Vagina (tissue), 2 donors: ENCODE data around the gene FEM1B.

Experiments used
- POLR2A ChIP-seq, 2 donors: fragments of 450-650 bp; IDR thresholded peaks; one replicate each; pipeline ENCODE4 v1.6.1; 2017; ENCODE audit warnings: antibody characterized with exemption in 2 of 2, mild to moderate bottlenecking in 2 of 2, moderate library complexity in 2 of 2
- POLR2AphosphoS5 ChIP-seq, 2 donors: sonication (generic); formaldehyde crosslinking; IDR thresholded peaks; one replicate each; pipeline ENCODE4 v1.9.0; 2017; ENCODE audit warnings: antibody characterized with exemption in 2 of 2, mild to moderate bottlenecking in 2 of 2, low read depth in 1 of 2; ENCODE audit not compliant: insufficient read depth in 1 of 2
- TF ChIP-seq, protein P1 (sequence below), 3 experiments: fragments of 450-650 bp in 2 of 3; fragments of 200-600 bp in 1 of 3; sonication (generic) in 1 of 3; IDR thresholded peaks; one replicate each; pipeline ENCODE4 v1.5.1; 2017 to 2019; ENCODE audit warnings: antibody characterized with exemption in 3 of 3, mild to moderate bottlenecking in 2 of 3, moderate library complexity in 2 of 3

DNA sequence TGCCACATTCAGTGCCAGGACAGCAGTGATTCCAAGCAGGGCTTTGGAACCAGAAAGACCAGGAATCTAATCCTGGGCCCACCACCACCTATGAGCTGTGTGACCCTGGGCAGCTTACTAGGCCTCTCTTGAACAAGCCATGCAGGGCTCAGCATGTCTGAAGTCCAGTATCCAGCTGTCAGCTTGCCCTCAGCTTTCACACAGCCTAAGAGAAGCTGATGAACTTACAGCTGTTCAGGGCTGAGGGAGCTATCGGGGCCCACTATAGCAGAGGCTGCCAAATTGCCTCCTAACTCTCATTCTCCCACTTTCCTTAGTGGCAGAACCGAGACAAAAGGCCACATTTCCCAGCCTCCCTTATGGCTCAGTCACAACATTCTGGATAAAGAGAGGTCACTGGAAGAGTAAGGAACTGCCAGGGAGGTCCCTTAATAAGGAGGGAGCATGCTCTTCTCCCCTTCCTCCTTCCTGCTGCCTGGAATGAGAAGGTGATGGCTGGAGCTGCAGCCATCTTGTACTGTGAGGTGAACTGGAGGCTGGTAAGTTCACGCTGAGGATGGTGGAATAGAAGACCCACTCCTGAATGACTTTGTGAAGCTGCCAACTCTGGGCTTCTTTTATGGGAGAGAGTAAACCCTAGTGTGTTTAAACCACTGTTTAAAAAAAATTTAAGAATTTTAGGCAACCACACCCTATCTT lies 34.5 kb downstream of the FEM1B start:
- TF ChIP-seq, protein P1, sequence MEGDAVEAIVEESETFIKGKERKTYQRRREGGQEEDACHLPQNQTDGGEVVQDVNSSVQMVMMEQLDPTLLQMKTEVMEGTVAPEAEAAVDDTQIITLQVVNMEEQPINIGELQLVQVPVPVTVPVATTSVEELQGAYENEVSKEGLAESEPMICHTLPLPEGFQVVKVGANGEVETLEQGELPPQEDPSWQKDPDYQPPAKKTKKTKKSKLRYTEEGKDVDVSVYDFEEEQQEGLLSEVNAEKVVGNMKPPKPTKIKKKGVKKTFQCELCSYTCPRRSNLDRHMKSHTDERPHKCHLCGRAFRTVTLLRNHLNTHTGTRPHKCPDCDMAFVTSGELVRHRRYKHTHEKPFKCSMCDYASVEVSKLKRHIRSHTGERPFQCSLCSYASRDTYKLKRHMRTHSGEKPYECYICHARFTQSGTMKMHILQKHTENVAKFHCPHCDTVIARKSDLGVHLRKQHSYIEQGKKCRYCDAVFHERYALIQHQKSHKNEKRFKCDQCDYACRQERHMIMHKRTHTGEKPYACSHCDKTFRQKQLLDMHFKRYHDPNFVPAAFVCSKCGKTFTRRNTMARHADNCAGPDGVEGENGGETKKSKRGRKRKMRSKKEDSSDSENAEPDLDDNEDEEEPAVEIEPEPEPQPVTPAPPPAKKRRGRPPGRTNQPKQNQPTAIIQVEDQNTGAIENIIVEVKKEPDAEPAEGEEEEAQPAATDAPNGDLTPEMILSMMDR (IDR thresholded peaks at IDR 0.05) = no peak
- TF ChIP-seq POLR2AphosphoS5 (IDR thresholded peaks at IDR 0.05; ENCODE audit: insufficient read depth in 1 of 2, low read depth in 1 of 2) = no peak
- no peak for TF ChIP-seq POLR2A (IDR thresholded peaks at IDR 0.05)
